GM19455 (cell line): ENCODE data around the gene APP.
"Not testable (repeated sequence)": the region's sequence is repeated elsewhere in the genome, so short reads cannot be mapped to it uniquely, and the experiment has no call there.

Experiments
- ATAC-seq: cut with Tn5 transposase; IDR thresholded peaks from one replicate; pipeline ENCODE4 v1.9.1; 2021; ENCODE audit not compliant: unreplicated experiment

The APP gene

GRCh38 chr21:26106562-26106961 is 64.0 kb downstream of the APP start:
- no peak for ATAC-seq

- no peak for ATAC-seq
Observed at GRCh38 chr21:26105819-26106218, 64.8 kb downstream of the APP start.

- no peak for ATAC-seq
Observed at GRCh38 chr21:26100573-26100972, 70.0 kb downstream of the APP start.

GRCh38 chr21:26099610-26100219 is 70.9 kb downstream of the APP start:
- ATAC-seq = no peak

GRCh38 chr21:26098772-26099397 is 71.7 kb downstream of the APP start:
- ATAC-seq = no peak

- ATAC-seq = no peak
Observed at GRCh38 chr21:26097475-26097874, 73.1 kb downstream of the APP start.

GRCh38 chr21:26096494-26097371 is 73.8 kb downstream of the APP start:
- no peak for ATAC-seq

- no peak for ATAC-seq
Observed at GRCh38 chr21:26095131-26095530, 75.4 kb downstream of the APP start.

- ATAC-seq = no peak
Observed at GRCh38 chr21:26093122-26093521, 77.4 kb downstream of the APP start.

- ATAC-seq = no peak
Observed at GRCh38 chr21:26091480-26092018, 79.0 kb downstream of the APP start.

GRCh38 chr21:26089730-26090129 is 80.8 kb downstream of the APP start:
- ATAC-seq = no peak

- no peak for ATAC-seq
Observed at GRCh38 chr21:26087223-26087918, 83.2 kb downstream of the APP start.

GRCh38 chr21:26085882-26086281 is 84.7 kb downstream of the APP start:
- ATAC-seq = no peak

GRCh38 chr21:26085127-26085526 is 85.4 kb downstream of the APP start:
- ATAC-seq = no peak

GRCh38 chr21:26082549-26082948 is 88.0 kb downstream of the APP start:
- ATAC-seq = no peak

GRCh38 chr21:26081175-26081760 is 89.3 kb downstream of the APP start:
- ATAC-seq = not testable (repeated sequence)

GRCh38 chr21:26080211-26080610 is 90.4 kb downstream of the APP start:
- no peak for ATAC-seq

GRCh38 chr21:26079366-26079765 is 91.2 kb downstream of the APP start:
- no peak for ATAC-seq

GRCh38 chr21:26077521-26077920 is 93.0 kb downstream of the APP start:
- no peak for ATAC-seq

- no peak for ATAC-seq
Observed at GRCh38 chr21:26072666-26073615, 97.6 kb downstream of the APP start.
